ENCODE data around the gene ASAP2.

DNA sequence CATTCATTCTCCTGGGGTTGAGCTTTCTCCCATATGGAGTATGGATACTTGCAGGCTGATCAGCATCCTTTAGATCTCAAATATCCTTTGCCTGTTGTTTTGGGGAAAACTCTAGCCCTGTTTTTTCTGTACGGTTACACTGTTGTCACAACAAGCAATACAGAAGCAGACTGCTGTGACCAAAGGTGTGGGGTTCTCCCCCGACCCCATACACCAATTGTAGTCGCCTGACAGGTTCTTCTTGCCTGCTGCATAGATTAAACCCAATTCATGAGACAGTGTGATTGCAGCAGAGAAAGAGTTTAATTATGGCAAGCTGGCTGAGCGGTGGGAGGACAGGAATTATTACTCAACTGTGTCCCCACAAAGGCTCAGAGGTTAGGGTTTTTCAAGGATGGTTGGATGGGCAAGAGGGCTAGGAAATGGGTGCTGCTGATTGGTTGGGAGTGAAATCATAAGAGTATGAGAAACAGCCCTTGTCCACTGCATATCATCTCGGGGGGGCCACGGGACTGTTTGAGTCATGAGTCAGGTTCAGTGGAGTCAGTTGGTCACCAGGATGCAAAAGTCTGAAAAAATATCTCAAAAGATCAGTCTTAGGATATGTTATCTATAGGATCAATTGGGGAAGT lies 176.1 kb downstream of the ASAP2 start:
- TF ChIP-seq, protein P1, sequence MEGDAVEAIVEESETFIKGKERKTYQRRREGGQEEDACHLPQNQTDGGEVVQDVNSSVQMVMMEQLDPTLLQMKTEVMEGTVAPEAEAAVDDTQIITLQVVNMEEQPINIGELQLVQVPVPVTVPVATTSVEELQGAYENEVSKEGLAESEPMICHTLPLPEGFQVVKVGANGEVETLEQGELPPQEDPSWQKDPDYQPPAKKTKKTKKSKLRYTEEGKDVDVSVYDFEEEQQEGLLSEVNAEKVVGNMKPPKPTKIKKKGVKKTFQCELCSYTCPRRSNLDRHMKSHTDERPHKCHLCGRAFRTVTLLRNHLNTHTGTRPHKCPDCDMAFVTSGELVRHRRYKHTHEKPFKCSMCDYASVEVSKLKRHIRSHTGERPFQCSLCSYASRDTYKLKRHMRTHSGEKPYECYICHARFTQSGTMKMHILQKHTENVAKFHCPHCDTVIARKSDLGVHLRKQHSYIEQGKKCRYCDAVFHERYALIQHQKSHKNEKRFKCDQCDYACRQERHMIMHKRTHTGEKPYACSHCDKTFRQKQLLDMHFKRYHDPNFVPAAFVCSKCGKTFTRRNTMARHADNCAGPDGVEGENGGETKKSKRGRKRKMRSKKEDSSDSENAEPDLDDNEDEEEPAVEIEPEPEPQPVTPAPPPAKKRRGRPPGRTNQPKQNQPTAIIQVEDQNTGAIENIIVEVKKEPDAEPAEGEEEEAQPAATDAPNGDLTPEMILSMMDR (IDR thresholded peaks at IDR 0.05), result no peak
- TF ChIP-seq EZH2 (IDR thresholded peaks at IDR 0.05; ENCODE audit: borderline replicate concordance, insufficient read depth, low read depth, low read length, poor library complexity, severe bottlenecking), result no peak
